PFSK-1 (cell line): ENCODE results near the gene RGS19.

Experiments used
- FOXP2 ChIP-seq: optimal IDR thresholded peaks from 2 replicates; pipeline ENCODE3; 2011; ENCODE audit warnings: borderline replicate concordance, control low read depth, inconsistent platforms; ENCODE audit not compliant: insufficient read depth; ENCODE audit errors: extremely low read length, extremely low read depth
- POLR2AphosphoS5 ChIP-seq: IDR thresholded peaks from 2 replicates; pipeline ENCODE4 v1.6.1; 2012; ENCODE audit warnings: low read depth, mild to moderate bottlenecking, control low read depth, low read length, moderate library complexity
- REST ChIP-seq, 2 experiments: IDR thresholded peaks; 2 replicates each; pipeline versions ENCODE4 v1.6.1 to v1.8.0; 2011 to 2012; ENCODE audit warnings: low read depth in 2 of 2, low read length in 2 of 2, control low read depth in 1 of 2, inconsistent platforms in 1 of 2, mild to moderate bottlenecking in 1 of 2, moderate library complexity in 1 of 2; ENCODE audit not compliant: insufficient read depth in 1 of 2
- SIN3A ChIP-seq: IDR thresholded peaks from 2 replicates; pipeline ENCODE4 v1.6.1; 2012; ENCODE audit warnings: mild to moderate bottlenecking, low read length, moderate library complexity, borderline replicate concordance; ENCODE audit not compliant: insufficient read depth
- TAF1 ChIP-seq: IDR thresholded peaks from 2 replicates; pipeline ENCODE4 v1.6.1; 2012; ENCODE audit warnings: low read length, control low read depth, borderline replicate concordance; ENCODE audit not compliant: insufficient read depth

Gene RGS19

GRCh38 chr20:64035066-64035932 lies 44.0 kb downstream of the RGS19 start:
- TF ChIP-seq POLR2AphosphoS5 (no peak), TAF1 (no peak), REST (IDR thresholded peaks at IDR 0.05; ENCODE audit: insufficient read depth in 1 of 2, low read depth in 2 of 2, low read length in 2 of 2) (no peak)

DNA sequence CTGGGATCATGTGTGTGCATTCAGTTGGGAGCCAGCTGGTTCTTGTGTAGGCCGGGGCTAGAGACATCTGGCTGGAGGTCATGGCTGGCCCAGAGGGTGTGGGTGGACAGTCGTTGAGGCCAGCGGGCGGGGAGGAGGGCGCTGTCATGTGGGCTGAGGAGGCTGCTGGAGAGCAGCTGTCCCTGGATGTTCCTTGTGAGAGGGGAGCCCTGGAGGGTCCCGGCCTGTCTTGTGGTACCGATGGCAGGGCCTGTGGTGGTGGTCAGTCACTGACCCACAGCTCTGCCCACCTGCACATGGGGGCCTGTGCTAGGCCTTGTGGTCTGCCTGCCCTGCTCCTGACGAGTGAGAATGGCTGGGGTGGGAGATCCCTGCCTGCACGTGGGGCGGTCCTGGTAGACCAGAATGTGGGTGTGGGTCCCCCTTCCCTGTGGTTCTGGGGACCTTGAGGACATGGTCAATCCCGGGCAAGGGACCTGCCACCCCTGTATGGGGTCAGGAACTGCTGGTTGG lies 45.3 kb downstream of the RGS19 start:
- TF ChIP-seq FOXP2 (no peak), POLR2AphosphoS5 (no peak)

DNA sequence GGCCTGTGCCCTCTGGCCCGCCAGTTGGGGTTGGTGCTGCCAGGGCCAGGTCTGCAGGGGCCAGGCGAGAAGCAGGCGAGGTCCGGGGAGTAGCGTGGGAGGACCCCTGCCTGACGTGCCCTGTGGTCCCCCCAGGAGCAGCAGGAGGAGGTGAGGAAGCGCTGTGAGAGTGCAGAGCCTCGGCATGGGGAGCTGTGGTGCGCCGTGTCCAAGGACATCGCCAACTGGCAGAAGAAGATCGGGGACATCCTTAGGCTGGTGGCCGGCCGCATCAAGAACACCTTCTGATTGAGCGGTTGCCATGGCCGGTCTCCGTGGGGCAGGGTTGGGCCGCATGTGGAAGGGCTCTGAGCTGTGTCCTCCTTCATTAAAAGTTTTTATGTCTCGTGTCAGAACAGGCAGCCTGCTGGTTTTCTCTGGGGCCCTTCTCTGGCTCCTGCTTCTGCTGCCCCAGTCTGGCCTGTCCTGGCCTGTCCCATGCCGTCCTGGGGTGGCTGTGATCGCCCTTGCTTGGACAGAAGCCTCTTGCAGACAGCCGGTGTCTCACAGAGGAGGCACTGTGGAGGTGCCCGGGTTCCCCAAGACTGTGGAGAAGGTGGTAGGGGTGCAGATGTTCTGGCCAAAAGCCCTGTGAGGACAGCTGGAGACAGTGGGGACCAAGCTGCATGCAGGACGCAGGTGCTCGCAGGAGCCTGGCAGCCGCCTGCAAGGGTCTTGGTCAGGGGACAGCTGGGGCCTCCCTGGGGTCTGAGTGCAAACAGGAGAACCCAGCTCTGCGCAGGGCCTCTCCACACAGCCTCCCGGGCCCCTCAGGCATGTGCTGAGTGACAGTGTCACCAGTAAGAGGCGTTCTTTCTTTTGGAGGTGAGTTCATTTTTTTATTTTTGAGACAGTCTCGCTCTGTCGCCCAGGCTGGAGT lies 46.4 kb downstream of the RGS19 start:
- TF ChIP-seq FOXP2 = no peak
- TF ChIP-seq REST (IDR thresholded peaks at IDR 0.05; ENCODE audit: insufficient read depth in 1 of 2, low read depth in 2 of 2, low read length in 2 of 2) = no peak
- TF ChIP-seq POLR2AphosphoS5 = no peak
- no peak for TF ChIP-seq TAF1
- no peak for TF ChIP-seq SIN3A

DNA sequence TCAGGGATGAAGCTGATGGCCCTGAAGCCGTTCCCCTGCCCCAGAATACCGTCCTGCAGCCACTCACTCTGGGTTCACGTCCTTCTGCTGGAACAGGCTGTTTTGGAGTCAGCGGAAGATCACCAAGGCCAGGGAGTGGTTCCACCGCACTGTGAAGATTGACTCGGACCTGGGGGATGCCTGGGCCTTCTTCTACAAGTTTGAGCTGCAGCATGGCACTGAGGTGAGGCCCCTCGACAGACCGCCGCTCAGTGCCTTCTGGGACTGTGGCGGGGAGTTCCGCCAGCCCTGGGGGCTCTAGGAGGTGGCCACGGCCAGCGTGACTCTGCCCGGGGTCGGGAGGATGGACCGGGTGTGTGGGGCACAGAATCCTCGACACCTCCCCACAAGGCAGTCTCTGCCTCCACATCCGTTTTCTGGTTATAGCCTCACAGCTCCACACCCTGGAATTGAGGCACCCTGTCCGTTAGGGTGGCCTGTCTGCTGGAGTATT lies 47.5 kb downstream of the RGS19 start:
- no peak for TF ChIP-seq POLR2AphosphoS5
- no peak for TF ChIP-seq SIN3A
- no peak for TF ChIP-seq TAF1
- no peak for TF ChIP-seq REST (IDR thresholded peaks at IDR 0.05; ENCODE audit: insufficient read depth in 1 of 2, low read depth in 2 of 2, low read length in 2 of 2)
- no peak for TF ChIP-seq FOXP2

GRCh38 chr20:64030371-64031134 lies 48.8 kb downstream of the RGS19 start:
- TF ChIP-seq SIN3A (no peak), FOXP2 (no peak), TAF1 (no peak), POLR2AphosphoS5 (no peak), REST (IDR thresholded peaks at IDR 0.05; ENCODE audit: insufficient read depth in 1 of 2, low read depth in 2 of 2, low read length in 2 of 2) (no peak)
